Ovary (tissue), 9 donors: Measurements from ENCODE around the gene LMF2. TPM values are rescaled to one million over a fixed set of nuclear protein-coding genes. Genes with fewer than 3 reads are reported as not detected.

Experiments
- DNase-seq, 5 donors: peaks; one replicate each; pipeline ENCODE4 v3.0.0-alpha.2; 2019 to 2020
- H3K27ac ChIP-seq, 2 donors: fragments of 200-600 bp; one replicate each; pipeline versions ENCODE4 v1.5.1 to v1.8.0; 2019 to 2022
- H3K27me3 ChIP-seq: fragments of 200-600 bp; one replicate; pipeline ENCODE4 v1.8.0; 2022
- H3K36me3 ChIP-seq: fragments of 200-600 bp; sonication (generic); one replicate; pipeline ENCODE4 v1.5.1; 2019
- H3K4me1 ChIP-seq: one replicate; pipeline ENCODE4 v1.8.1; 2013; ENCODE audit warnings: mild to moderate bottlenecking, moderate library complexity; ENCODE audit not compliant: insufficient read depth
- H3K4me3 ChIP-seq: fragments of 200-600 bp; sonication (generic); one replicate; pipeline ENCODE4 v1.5.1; 2017
- H3K9me3 ChIP-seq, 2 donors: fragments of 200-600 bp in 1 of 2; sonication (generic) in 1 of 2; one replicate each; pipeline versions ENCODE4 v1.5.1 to v1.8.1; 2013 to 2019; ENCODE audit warnings: mild to moderate bottlenecking in 1 of 2, moderate library complexity in 1 of 2
- CTCF ChIP-seq, 3 donors: fragments of 450-650 bp in 2 of 3; fragments of 200-600 bp in 1 of 3; IDR thresholded peaks; one replicate each; pipeline versions ENCODE4 v1.5.1 to v1.8.0; 2016 to 2022; ENCODE audit warnings: antibody characterized with exemption in 3 of 3, mild to moderate bottlenecking in 1 of 3
- EP300 ChIP-seq: sonication (generic); formaldehyde crosslinking; IDR thresholded peaks from one replicate; pipeline ENCODE4 v1.6.1; 2017; ENCODE audit warnings: antibody characterized with exemption
- POLR2A ChIP-seq: fragments of 450-650 bp; IDR thresholded peaks from one replicate; pipeline ENCODE4 v1.6.1; 2017; ENCODE audit warnings: antibody characterized with exemption, mild to moderate bottlenecking, moderate library complexity
- WGBS, 3 donors: extraction: QIAGEN DNeasy Blood & Tissue Kit in 1 of 3; methylation state at CpG; one replicate each; pipeline versions ENCODE4 v1.1.5 to v1.1.7; 2013 to 2017; 5-methylcytosine and 5-hydroxymethylcytosine counted together
- intact Hi-C, 4 donors: fragments of 100-400 bp; cut with DNase I; formaldehyde crosslinking; loops; one replicate each; pipeline versions ENCODE4 v1.11.0 to v1.15.1; 2022 to 2023
- polyA plus RNA-seq, 2 donors: library from polyadenylated mRNA; stranded (reverse); fragments of 200-250 nt in 1 of 2; fragments of 350-450 nt in 1 of 2; fragmentation: Illumina TruSeq in 1 of 2; extraction: RNeasy Lipid Tissue Mini Kit (QIAGEN cat#74804) in 1 of 2; gene quantifications; one replicate each; pipeline ENCODE4 v1.2.3, GENCODE V29; 2013 to 2014
- total RNA-seq, 7 donors: library from RNA; depleted of rRNA in 2 of 7; stranded (reverse); fragments of >200 nt in 2 of 7; fragmentation: NEBNext Ultra II Directional in 3 of 7; extraction: Animal tissue kit (Norgen Biotek cat#: 25700) in 3 of 7; gene quantifications; one replicate each; pipeline versions ENCODE4 v1.1.0 to v1.2.4, GENCODE V29; 2016 to 2023
- donor health status: DM: no; HTN: no; CAD: no; lungs with moderate emphysema.
- donor health status: DM: no; HTN: no; CAD: no.
- donor health status: Bipolar disorder and iron deficiency.
- donor health status: DM: yes; HTN: yes; CAD: no.
- donor health status: DM: no; HTN: no; CAD: no.
- donor health status: DM: yes; HTN: yes; CAD: no.

LMF2 gene
- total and polyA plus RNA-seq, 9 donors = 1.5 to 76.6 (median 52.3) TPM

- intact Hi-C loops = no loop called here
- WGBS, 3 donors = 81 to 86% (median 83%) methylated on average over 30 to 34 of the region's 34 CpGs
- Histone ChIP-seq H3K27ac (no peak overlapping the region), H3K27me3 (no peaks in the 10 kb centered on the region), H3K36me3 (no peaks in the 10 kb centered on the region), H3K9me3 (no peaks in the 10 kb centered on the region), H3K4me3 (no peak overlapping the region), H3K4me1 (no peaks in the 10 kb centered on the region)
- TF ChIP-seq EP300 = no peak
- TF ChIP-seq POLR2A = no peak
- TF ChIP-seq CTCF (IDR thresholded peaks at IDR 0.05) = no peak
- no peak for DNase-seq
Observed at GRCh38 chr22:50456466-50457234, 50.9 kb downstream of the LMF2 start.

DNA sequence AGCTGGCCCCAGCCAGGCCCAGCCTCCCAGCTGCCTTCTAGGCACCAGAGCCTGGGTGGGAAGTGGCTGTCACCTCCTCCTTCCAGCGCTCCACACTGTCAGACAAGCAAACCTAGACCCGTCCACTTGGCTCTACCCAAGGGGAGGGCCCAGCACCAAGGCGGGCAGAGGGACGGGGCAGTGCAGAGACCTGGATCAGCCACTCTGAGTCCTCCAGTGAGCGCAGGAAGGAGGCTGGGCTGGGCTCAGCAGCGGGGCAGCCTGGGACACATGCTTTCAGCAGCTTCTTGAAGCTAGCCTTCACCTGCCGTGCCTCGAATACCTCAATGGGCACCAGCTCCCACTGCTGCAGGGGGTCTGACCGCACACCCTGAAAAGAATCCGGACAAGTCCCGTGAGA is 51.5 kb downstream of the LMF2 start:
- Histone ChIP-seq H3K4me3 (no peak overlapping the region), H3K27me3 (no peaks in the 10 kb centered on the region), H3K4me1 (no peaks in the 10 kb centered on the region), H3K27ac (no peak overlapping the region), H3K36me3 (no peaks in the 10 kb centered on the region), H3K9me3 (no peaks in the 10 kb centered on the region)
- no peak for TF ChIP-seq POLR2A
- no peak for TF ChIP-seq CTCF (IDR thresholded peaks at IDR 0.05)
- no peak for TF ChIP-seq EP300
- intact Hi-C loops = no loop called here
- no peak for DNase-seq
- 91 to 95% (median 92%) methylated on average over 10 to 11 of the region's 11 CpGs for WGBS, 3 donors

DNA sequence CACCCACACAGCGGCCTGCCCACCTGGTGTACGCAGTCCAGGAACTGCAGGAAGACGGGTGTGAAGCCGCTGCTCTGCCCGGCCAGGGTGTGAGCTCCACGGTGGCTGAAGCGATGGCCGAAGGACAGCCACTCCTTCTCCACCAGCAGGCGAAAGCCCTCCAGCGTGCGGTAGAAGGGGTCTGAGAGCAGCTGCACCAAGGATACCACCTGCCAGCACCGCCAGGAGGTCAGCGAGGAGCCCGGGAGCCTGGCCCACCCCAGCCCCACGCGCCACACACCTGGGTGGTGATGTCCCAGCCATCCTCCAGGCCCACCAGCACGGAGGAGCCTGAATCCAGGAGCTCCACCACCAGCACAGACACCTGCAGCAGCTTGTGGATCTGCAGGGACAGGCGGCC is 52.3 kb downstream of the LMF2 start:
- intact Hi-C loops = no loop called here
- Histone ChIP-seq H3K36me3 (no peaks in the 10 kb centered on the region), H3K4me1 (no peaks in the 10 kb centered on the region), H3K4me3 (no peak overlapping the region), H3K27me3 (no peaks in the 10 kb centered on the region), H3K9me3 (no peaks in the 10 kb centered on the region), H3K27ac (no peak overlapping the region)
- 88 to 93% (median 90%) methylated on average over 18 of the region's 18 CpGs for WGBS, 3 donors
- no peak for DNase-seq
- TF ChIP-seq EP300 (no peak), POLR2A (no peak), CTCF (IDR thresholded peaks at IDR 0.05) (no peak)

GRCh38 chr22:50454556-50455075 is 52.9 kb downstream of the LMF2 start:
- Histone ChIP-seq H3K27me3 (no peaks in the 10 kb centered on the region), H3K27ac (no peak overlapping the region), H3K4me1 (no peaks in the 10 kb centered on the region), H3K9me3 (no peaks in the 10 kb centered on the region), H3K4me3 (no peak overlapping the region), H3K36me3 (no peaks in the 10 kb centered on the region)
- 88 to 89% (median 89%) methylated on average over 26 to 27 of the region's 27 CpGs for WGBS, 3 donors
- intact Hi-C loops = no loop called here
- DNase-seq = no peak
- TF ChIP-seq EP300 = no peak
- no peak for TF ChIP-seq CTCF (IDR thresholded peaks at IDR 0.05)
- no peak for TF ChIP-seq POLR2A

Other genes starting within 250 kb of the LMF2 start
- gene MAPK12, start 246.0 kb downstream of the LMF2 start, total RNA-seq = 10 to 100 TPM in 6 of 7 donors, 1 to 10 TPM in 1; 7.9 to 35.3 (median 23.3) TPM
- gene MAPK12, start 246.0 kb downstream of the LMF2 start, polyA plus RNA-seq = 10 to 100 TPM in 1 of 2 donors, under 1 TPM in 1; 0.87 to 26.5 TPM
- 10 to 100 TPM in 4 of 7 donors, 1 to 10 TPM in 3; 2.0 to 31.6 (median 12.0) TPM for gene MAPK11, start 237.3 kb downstream of the LMF2 start, total RNA-seq
- gene MAPK11, start 237.3 kb downstream of the LMF2 start, polyA plus RNA-seq = 10 to 100 TPM in 1 of 2 donors, under 1 TPM in 1; 0.92 to 13.0 TPM
- 100 to 1,000 TPM; 121 to 274 (median 229) TPM for gene PLXNB2, start 200.1 kb downstream of the LMF2 start, total RNA-seq
- 100 to 1,000 TPM in 1 of 2 donors, 10 to 100 TPM in 1; 26.5 to 135 TPM for gene PLXNB2, start 200.1 kb downstream of the LMF2 start, polyA plus RNA-seq
- 10 to 100 TPM in 2 of 7 donors, 1 to 10 TPM in 5; 2.6 to 17.3 (median 7.4) TPM for gene DENND6B, start 180.7 kb downstream of the LMF2 start, total RNA-seq
- gene DENND6B, start 180.7 kb downstream of the LMF2 start, polyA plus RNA-seq = 1 to 10 TPM in 1 of 2 donors, under 1 TPM in 1; 0.38 to 5.6 TPM
- gene PPP6R2, start 164.4 kb downstream of the LMF2 start, total RNA-seq = 10 to 100 TPM; 30.1 to 52.9 (median 37.8) TPM
- gene PPP6R2, start 164.4 kb downstream of the LMF2 start, polyA plus RNA-seq = 10 to 100 TPM in 1 of 2 donors, 1 to 10 TPM in 1; 8.2 to 33.4 TPM
- 10 to 100 TPM; 25.6 to 86.0 (median 65.1) TPM for gene SBF1, start 32.7 kb downstream of the LMF2 start, total RNA-seq
- gene SBF1, start 32.7 kb downstream of the LMF2 start, polyA plus RNA-seq = 10 to 100 TPM in 1 of 2 donors, 1 to 10 TPM in 1; 1.9 to 36.7 TPM
- 1 to 10 TPM in 1 of 7 donors, under 1 TPM in 3, not detected in 3; 0.11 to 2.6 (median 0.21) TPM for gene ADM2, start 26.2 kb downstream of the LMF2 start, total RNA-seq
- gene ADM2, start 26.2 kb downstream of the LMF2 start, polyA plus RNA-seq = under 1 TPM; 0.01 to 0.03 TPM
- gene MIOX, start 20.8 kb downstream of the LMF2 start, total RNA-seq = under 1 TPM in 1 of 7 donors, not detected in 6; 0.20 TPM
- not detected for gene MIOX, start 20.8 kb downstream of the LMF2 start, polyA plus RNA-seq
- gene NCAPH2, start 522 bp upstream of the LMF2 start, total RNA-seq = 10 to 100 TPM; 37.1 to 61.5 (median 53.7) TPM
- 10 to 100 TPM; 11.5 to 49.0 TPM for gene NCAPH2, start 522 bp upstream of the LMF2 start, polyA plus RNA-seq
- gene SCO2, start 17.9 kb upstream of the LMF2 start, total RNA-seq = 1 to 10 TPM in 2 of 7 donors, under 1 TPM in 2, not detected in 3; 0.73 to 5.1 (median 2.6) TPM
- gene SCO2, start 17.9 kb upstream of the LMF2 start, polyA plus RNA-seq = under 1 TPM in 1 of 2 donors, not detected in 1; 0.75 TPM
- 10 to 100 TPM in 5 of 7 donors, 1 to 10 TPM in 2; 6.6 to 72.4 (median 15.9) TPM for gene TYMP, start 22.3 kb upstream of the LMF2 start, total RNA-seq
- gene TYMP, start 22.3 kb upstream of the LMF2 start, polyA plus RNA-seq = 1 to 10 TPM; 2.7 to 8.4 TPM
- under 1 TPM in 5 of 7 donors, not detected in 2; 0.10 to 0.12 (median 0.10) TPM for gene KLHDC7B, start 38.2 kb upstream of the LMF2 start, total RNA-seq
- gene KLHDC7B, start 38.2 kb upstream of the LMF2 start, polyA plus RNA-seq = under 1 TPM; 0.04 to 0.13 TPM
- not detected for gene SYCE3, start 55.2 kb upstream of the LMF2 start, total RNA-seq
- gene SYCE3, start 55.2 kb upstream of the LMF2 start, polyA plus RNA-seq = not detected
- gene CPT1B, start 70.7 kb upstream of the LMF2 start, total RNA-seq = 10 to 100 TPM in 1 of 7 donors, 1 to 10 TPM in 6; 3.6 to 10.6 (median 5.2) TPM
- gene CPT1B, start 70.7 kb upstream of the LMF2 start, polyA plus RNA-seq = 1 to 10 TPM; 2.5 to 4.2 TPM
- 10 to 100 TPM; 34.9 to 73.2 (median 48.8) TPM for gene CHKB, start 75.1 kb upstream of the LMF2 start, total RNA-seq
- gene CHKB, start 75.1 kb upstream of the LMF2 start, polyA plus RNA-seq = 10 to 100 TPM; 42.2 to 44.2 TPM
- gene MAPK8IP2, start 93.1 kb upstream of the LMF2 start, total RNA-seq = 10 to 100 TPM in 4 of 7 donors, 1 to 10 TPM in 3; 5.0 to 28.4 (median 13.2) TPM
- gene MAPK8IP2, start 93.1 kb upstream of the LMF2 start, polyA plus RNA-seq = 1 to 10 TPM; 1.1 to 6.0 TPM
- gene ARSA, start 120.5 kb upstream of the LMF2 start, total RNA-seq = 10 to 100 TPM; 11.9 to 51.6 (median 19.9) TPM
- gene ARSA, start 120.5 kb upstream of the LMF2 start, polyA plus RNA-seq = 10 to 100 TPM in 1 of 2 donors, 1 to 10 TPM in 1; 2.1 to 13.1 TPM
- 10 to 100 TPM in 2 of 7 donors, 1 to 10 TPM in 5; 2.6 to 23.2 (median 6.2) TPM for gene SHANK3, start 165.1 kb upstream of the LMF2 start, total RNA-seq
- gene SHANK3, start 165.1 kb upstream of the LMF2 start, polyA plus RNA-seq = 1 to 10 TPM; 2.7 to 9.8 TPM
- gene ACR, start 230.5 kb upstream of the LMF2 start, total RNA-seq = 1 to 10 TPM in 1 of 7 donors, under 1 TPM in 2, not detected in 4; 0.25 to 1.3 (median 0.64) TPM
- under 1 TPM; 0.33 TPM for gene ACR, start 230.5 kb upstream of the LMF2 start, polyA plus RNA-seq